Measurements from ENCODE around the gene IER5L.

The IER5L gene

DNA sequence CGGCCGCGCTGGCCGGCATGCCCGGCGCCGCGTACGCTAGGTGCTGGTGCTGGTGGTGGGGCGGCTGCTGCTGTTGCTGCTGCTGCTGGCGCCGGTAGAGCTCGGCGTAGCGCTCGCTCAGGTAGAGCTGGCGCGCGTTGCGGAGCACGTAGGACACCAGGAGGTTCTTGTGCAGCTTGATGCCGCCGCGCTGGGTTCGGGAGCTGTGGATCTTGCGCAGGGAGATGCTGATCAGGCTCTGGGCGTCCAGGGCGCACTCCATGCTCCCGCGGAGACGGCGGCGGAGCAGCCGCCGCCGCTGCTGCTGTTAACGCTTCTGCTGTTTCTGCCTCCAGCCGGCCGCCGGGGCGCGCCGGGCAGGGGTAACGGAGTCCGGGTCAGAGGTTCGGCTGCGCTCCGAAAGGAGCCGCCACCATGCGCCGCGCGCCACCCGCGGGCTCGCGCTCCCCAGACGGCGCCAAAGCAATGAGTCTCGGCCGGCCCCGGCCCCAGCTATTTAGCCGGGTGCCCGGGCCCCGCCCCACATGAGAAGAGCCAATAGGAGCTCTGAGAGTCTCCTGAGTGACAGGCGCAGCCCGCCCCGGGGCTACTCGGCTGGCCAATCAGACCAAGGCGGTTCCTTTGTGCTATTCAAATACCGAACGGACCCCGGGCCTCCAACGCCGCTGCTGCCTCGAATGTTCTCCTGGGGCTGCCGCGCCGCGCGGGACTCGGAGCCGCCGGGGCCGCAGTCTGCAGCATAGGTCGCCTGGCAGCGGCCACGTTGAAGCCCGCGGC, at the start of gene IER5L:
Gene IER5L (minus strand): TSS at position 471 of the 777 bp plus-strand sequence. CDS start 209 bp downstream, at position 262.
- in situ Hi-C loops (cut with MboI; ENCODE audit: low sequenced_read_pairs): no loop called here

DNA sequence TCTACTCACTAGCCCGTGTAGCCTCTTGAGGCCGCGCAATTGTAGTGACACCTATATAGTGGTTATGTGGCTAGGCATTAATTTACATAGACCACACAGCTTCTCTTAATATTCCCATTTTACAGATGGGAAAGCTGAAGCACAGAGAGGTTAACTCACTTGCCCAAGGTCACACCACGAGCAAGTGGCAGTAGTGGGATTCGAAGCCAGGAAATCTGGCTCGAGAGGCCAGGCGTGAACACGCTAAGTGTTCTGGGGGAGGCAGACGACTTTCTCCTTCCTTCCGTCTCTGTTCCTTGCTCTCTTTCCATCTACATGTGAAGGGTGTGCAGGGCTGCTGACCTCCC, 49.8 kb upstream of the IER5L start:
- in situ Hi-C loops (cut with MboI; ENCODE audit: low sequenced_read_pairs): no loop called here

DNA sequence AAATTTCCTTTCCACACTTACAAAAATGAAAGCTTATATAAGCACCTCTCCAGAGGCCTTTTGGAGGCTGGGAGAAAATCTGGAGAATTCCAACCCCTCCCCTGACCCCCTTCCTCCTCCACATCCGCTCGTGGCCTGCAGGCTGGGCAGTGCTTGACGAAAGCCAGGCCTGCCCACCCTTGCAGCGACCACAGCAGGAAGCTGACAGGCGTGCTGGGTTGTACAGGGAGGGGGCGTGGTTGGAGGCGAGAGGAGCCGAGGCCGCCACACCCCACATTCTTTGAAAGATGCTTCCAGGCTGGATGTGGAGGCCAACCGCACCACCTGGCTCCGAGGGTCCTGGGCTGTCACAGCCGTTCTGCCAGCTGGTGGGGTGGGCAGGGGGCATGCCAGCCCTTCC, 47.8 kb upstream of the IER5L start:
- in situ Hi-C loops (cut with MboI; ENCODE audit: low sequenced_read_pairs): no loop called here

DNA sequence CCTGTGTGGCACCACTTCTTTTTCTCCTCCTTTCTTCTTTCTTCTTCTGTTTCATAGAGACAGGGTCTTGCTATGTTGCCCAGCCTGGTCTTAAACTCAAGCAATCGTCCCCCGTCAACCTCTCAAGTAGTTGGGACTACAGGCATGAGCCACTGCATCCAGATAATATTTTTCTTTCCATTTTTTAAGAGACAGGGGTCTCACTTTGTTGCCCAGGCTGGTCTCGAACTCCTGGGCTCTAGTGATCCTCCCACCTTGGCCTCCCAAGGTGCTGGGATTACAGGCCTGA, 47.4 kb upstream of the IER5L start:
- in situ Hi-C loops (cut with MboI; ENCODE audit: low sequenced_read_pairs): no loop called here

DNA sequence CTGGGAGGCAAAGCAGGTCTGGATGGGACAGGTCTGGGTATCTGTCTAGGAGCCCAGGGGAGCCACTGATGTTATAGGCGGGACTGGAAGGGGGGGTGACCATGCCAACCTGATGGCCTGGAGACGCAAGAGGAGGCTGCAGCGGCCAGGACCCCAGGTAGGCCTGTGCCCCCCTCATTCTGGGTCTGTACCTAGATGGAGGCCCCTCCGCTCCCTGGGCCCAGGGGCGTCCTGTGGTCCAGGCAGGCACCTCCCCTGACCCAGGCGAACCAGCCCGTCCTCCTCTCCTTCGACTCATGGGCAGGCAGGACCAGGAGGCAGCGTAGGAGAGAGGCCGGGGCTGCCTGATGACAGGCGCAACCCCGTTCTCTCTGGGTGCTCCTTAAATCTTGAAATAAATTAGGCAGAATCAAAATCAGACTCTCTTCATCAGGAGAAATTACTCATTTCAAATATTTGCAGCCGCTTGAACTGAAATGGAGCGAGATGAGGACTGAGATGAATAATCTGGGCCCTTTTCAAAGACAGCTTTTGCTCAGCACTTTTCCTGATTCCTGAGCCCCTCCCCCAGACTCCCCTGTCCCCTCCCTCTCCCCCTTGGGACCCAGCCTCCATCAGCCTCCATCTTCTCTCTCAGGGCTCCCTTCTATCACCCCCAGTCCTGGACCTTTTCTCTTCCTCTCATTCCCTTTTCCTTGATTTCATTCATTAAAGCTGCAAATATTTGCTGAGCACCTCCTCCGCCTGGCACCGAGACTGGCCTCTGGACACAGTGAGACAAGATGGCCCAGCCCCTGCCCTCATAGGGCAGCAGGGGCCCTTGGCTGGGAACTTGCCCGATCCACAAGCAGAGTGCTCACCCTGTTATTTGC, 46.8 kb upstream of the IER5L start:
- in situ Hi-C loops (cut with MboI; ENCODE audit: low sequenced_read_pairs): no loop called here

DNA sequence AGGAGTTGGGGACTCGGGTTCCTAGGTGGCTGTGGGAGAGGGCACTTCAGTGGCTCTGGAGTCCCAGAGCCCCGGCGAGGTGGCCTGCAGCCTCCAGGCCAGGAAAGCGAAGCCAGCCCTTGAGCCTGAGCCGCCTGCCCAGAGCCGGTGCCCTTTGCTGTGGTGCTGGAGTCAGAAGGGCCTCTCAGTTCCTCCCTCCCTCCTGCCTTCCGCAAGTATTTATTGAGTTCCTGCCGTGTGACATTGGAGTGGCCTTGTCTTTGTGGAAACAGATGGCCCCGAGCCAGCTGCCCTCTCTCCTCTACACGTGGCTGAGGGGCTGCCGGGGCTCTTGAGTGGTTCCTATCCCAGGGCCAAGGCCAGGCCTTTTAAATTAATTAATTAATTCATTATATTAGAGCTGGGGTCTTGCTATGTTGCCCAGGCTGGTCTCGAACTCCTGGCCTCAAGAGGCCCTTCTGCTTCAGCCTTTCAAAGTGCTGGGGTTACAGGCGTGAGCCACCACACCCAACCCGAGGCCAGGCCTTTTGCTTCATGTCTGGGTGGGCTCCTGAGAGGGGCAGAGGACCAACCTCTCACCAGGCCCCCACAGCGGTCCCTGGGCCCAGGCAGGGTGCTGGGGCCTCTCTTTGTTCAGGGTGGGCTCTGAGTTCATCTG, 45.6 kb upstream of the IER5L start:
- in situ Hi-C loops (cut with MboI; ENCODE audit: low sequenced_read_pairs): no loop called here

DNA sequence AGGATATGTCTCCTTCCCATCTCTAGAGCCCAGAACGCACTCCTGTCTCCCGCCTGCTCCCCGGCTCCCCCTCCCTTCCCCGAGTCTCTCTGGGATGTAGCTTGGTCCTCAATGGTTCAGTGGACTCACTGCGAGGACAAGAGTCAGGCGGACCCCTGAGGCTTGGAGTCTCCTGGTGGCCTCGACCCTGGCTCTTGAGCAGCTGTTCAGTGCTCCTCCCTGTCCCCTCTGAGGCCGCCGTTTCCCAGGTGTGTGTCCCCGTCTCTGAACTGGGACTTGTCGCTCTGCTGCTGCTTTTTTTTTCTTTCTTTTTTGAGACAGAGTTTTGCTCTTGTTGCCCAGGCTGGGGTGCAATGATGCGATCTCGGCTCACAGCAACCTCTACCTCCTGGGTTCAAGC, 44.8 kb upstream of the IER5L start:
- in situ Hi-C loops (cut with MboI; ENCODE audit: low sequenced_read_pairs): no loop called here

DNA sequence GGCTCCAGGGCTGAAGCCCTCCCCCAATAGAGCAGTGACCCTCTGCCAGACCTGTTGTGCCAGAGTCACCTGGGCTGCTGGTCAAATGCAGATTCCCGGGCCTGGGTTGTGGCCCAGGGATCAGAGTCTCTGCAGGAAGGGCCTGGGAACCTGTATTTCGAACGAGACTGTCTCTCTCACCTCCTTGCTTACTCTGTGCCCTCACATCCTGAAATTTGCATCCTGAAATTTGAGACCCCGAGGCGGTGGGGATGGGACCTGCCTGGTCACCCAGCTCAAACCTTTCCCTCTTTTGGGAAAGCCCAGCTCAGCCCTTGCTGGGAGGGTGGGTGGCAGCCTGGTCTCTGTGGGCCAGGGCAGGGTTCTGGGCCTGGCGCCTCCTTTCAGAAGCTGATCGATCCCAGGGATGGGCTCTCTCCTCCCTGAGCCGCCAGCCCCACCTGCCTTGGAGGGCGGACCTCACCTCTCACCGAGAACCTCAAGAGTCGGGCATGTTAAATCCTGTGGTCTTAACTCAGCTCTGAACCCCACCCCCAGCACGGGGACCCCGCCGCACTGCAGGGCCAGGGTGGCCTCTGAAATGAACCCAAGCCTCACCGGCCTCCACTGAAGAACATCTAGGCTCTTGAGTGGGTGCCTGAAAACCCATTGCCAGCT, 44.0 kb upstream of the IER5L start:
- in situ Hi-C loops (cut with MboI; ENCODE audit: low sequenced_read_pairs): no loop called here

DNA sequence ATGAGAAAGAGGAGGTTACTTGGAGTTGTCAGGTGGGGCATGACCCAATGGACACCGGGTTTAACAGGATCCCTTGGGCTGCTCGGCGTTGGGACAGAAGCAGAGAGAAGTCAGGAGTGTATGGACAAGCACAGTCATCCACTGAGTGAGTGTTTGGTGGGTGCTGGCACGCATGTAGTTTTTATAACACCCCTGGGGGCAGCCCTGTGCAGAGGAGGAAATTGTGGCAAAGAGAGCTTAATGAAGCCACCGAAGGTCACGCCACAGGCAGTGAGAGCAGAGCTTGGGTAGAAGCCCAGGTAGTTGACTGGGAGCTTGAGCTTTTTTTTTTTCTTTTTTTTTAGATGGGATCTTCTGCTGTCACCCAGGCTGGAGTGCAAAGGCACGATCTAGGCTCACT, 43.2 kb upstream of the IER5L start:
- in situ Hi-C loops (cut with MboI; ENCODE audit: low sequenced_read_pairs): no loop called here

DNA sequence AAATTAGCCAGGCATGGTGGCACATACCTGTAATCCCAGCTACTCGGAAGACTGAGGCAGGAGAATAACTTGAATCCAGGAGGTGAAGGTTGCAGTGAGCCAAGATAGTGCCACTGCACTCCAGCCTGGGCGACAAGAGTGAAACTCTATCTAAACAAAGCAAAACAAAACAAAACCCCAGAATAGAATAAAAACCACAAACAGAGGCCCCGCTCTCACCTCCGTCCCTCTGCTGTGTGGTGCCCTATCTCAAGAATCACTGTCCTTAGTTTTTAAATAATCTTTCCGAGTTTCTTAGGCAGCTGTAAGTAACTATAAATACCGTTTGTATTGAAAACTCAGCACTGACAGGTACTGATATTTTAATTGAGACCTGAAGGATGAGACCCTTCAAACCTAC, 42.7 kb upstream of the IER5L start:
- in situ Hi-C loops (cut with MboI; ENCODE audit: low sequenced_read_pairs): no loop called here

DNA sequence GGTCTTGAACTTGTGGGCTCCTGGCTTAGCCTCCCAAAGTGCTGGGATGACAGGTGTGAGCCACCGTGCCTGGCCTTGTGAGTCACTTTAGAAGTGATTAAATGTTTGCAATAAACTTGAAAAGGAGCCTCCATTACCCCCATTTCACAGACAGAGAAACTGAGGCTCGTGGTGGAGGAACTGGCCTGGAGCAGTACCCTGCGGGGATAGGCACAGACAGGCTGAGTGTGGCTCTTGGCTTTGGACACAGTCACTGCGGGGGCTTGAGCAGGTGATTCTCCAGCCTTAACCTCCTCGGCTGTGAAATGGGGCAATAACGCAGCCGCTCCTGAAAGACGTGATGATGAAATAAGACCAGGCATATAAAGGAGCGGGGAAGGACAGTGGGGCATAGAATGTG, 40.9 kb upstream of the IER5L start:
- in situ Hi-C loops (cut with MboI; ENCODE audit: low sequenced_read_pairs): no loop called here

DNA sequence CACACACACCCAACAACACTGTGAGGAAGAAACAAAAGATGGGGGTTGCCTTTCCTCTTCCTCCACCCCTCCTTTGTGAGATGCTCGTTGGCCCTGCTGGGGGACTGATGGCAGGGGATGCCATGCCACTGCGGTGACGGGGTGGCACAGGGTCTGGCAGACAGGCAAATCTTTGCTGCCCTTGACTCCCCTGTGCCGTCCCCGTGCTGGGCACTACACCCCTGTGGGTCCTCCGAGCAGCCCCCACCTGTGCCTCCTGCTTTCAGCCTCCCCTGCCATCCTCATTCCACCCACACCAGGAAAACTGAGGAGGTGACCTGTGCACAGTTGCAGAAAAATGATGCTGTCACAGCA, 40.2 kb upstream of the IER5L start:
- in situ Hi-C loops (cut with MboI; ENCODE audit: low sequenced_read_pairs): no loop called here

DNA sequence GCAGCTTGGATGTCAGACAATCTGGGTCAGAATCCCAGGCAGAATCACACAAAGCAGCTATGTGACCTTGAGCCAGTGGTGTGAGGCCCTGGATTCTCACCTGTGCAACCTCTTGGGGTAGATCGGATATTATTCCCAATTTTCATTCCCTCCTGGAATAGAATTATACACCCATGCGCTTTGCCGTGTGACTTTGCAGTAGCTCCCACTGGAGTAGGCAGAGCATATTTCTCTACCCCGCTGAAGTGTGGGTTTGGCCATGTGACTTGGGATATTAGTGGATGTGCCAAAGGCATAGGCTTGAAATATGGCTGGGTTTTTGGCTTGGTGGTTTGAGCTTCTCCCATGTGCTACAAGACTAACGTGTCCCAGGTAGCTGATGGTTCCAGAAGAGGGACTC, 35.5 kb upstream of the IER5L start:
- in situ Hi-C loops (cut with MboI; ENCODE audit: low sequenced_read_pairs): no loop called here

DNA sequence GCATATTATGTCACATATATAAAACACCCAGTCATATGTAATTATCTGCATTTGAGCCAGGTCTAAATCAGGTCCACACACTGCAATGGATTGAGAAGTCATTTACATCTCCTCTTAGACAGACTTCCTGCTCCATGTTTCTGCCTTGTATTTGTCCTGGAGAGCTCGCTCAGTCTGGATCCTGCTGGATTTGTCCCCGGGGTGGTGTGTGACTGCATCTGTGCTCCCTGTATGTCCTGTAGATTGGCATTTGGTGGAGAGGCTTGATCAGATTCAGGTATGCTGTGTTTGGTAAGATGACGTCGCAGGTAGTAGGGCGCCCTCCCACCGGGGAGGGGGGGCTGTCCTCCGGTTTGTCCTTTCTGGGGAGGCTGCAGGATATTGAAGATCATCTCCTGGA, 33.6 kb upstream of the IER5L start:
- in situ Hi-C loops (cut with MboI; ENCODE audit: low sequenced_read_pairs): no loop called here

DNA sequence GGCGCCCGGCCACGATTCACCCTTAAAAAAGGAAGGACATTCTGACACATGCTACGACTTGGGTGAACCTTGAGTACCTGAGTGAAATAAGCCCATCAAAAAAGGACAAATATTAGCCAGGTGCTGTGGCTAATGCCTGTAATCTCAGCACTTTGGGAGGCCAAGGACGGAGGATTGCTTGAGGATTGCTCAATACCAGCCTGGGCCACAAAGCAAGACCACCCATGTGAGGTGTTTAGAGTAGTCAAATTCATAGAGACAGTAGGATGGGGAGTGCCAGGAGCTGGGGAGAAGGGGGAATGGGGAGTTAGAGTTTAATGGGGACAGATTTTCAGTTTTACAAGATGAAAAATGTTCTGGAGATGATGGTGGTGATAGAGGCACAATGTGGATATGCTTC, 32.1 kb upstream of the IER5L start:
- in situ Hi-C loops (cut with MboI; ENCODE audit: low sequenced_read_pairs): no loop called here

DNA sequence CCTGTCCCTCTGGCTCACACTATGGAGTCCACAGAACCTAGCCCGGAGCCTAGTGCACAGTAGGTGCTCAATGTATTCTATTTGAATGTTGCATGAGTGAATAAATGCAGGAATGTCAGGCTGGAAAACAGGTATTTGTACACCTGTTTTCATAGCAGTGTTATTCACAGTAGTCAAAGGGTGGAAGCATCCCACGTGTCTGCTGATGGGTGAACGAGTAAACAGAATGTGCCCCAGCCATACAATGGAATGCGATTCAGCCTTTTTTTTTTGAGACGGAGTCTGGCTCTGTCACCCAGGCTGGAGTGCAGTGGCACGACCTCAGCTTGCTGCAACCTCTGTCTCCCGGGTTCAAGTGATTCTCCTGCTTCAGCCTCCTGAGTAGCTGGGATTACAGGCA, 31.5 kb upstream of the IER5L start:
- in situ Hi-C loops (cut with MboI; ENCODE audit: low sequenced_read_pairs): no loop called here

DNA sequence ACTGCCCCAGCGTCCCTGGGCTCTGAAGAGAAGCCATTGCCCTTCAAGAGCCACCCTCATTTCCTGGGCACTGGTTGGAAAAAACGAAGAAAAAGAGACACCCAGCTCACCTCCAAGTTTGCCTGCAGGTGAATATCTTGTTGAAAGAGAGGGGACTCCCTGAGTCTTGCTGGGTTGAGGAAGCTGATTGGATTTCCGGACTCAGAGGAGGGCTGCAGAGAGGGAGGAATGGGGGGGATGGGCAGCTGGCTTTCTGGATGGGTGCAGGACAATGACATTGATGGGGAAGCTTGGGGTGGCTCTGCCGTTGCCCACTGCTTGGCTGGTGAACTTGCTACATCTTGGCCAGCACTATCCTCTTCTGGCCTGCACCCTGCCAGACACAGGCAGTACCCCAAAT, 31.0 kb upstream of the IER5L start:
- in situ Hi-C loops (cut with MboI; ENCODE audit: low sequenced_read_pairs): no loop called here

DNA sequence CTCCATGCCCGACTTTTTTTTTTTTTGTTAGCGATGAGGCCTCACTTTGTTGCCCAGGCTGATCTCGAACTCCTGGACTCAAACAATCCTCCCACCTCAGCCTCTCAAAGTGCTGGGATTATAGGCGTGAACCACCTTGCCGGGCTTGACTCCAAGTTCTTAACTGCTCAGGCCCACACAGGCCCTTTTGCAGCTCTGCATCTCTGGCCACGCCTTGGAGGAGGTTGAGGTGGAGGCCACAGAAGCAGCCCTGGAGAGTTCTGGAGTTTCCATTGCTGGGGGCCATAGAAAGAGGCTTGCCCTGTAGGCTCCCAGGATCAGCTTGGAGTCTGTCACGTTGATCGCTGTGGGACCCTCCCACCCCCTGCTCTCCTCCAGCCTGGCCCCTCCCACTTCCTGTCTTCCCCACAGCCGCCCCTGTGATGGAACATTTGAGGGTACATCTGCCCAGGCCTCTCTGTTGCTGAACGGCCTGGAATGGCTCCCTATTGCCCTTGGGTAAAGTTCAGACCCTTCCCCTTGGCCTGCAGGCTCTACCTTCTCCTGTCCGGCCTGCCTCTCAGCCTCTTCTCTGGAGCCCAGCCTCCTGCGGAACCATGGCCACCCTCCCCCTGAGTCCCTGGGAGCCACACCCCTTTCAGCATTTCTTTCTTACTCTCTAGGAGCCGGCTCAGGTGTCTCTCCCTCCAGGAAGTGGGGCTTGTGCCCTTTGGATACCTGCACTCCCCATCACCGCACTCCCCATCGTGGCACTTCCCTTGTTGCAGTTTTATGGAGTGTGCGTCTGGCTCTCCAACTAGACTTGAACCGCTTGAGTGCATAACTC, 30.4 kb upstream of the IER5L start:
- in situ Hi-C loops (cut with MboI; ENCODE audit: low sequenced_read_pairs): no loop called here

DNA sequence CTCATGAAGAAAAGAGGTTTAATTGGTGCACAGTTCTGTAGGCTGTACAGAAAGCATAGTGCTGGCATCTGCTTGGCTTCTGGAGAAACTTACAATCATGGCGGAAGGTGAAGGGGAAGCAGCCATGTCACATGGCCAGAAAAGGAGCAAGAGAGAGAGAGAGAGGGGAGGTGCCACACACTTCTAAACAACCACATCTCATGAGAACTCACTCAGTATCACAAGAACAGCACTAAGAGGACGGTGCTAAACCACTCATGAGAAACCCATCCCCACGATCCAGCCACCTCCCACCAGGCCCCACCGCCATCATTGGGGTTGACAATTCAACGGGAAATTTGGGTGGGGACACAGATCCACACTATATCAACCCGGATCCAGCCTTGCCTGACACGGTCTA, 28.8 kb upstream of the IER5L start:
- in situ Hi-C loops (cut with MboI; ENCODE audit: low sequenced_read_pairs): no loop called here

DNA sequence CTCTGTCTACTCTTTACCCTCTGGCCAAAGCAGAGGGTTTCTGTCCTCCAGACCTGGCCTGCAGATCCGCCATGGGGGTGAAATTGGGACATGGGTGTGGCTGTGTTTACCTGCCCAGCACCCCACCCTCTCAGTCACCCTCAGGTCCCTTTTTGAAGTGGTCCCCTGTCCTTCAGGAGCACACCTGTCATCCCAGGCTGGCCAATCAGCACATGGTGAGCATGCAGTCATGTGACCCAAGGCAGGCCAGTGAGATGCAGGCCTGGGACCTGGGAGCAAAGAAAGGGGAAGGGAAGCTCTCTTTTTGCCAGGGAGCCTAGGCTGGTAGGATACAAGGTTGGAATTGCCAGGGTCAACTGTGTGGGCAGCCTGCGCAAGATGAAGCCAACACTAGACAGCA, 28.3 kb upstream of the IER5L start:
- in situ Hi-C loops (cut with MboI; ENCODE audit: low sequenced_read_pairs): no loop called here

DNA sequence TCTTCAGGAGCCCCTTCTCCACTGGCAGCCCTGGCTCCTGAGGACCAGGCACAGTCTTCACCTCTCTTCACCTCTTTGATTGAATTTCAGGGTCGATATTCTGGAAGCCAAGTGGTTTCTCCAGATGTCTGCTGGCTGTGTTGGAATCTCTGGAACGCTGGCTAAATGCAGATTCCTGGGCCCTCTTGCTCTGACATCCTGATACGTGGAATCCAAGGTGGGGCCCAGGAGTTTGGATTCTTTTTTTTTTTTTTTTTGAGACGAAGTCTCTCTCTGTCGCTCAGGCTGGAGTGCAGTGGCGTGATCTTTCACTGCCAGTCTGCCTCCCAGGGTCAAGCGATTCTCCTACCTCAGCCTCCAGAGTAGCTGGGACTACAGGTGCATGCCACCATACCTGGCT, 26.8 kb upstream of the IER5L start:
- in situ Hi-C loops (cut with MboI; ENCODE audit: low sequenced_read_pairs): no loop called here

All from hTERT RPE-1 (cell line).